Muscle layer of colon (tissue), 2 donors: Measurements from ENCODE around the gene ARSG.
"Not testable (repeated sequence)": the region's sequence is repeated elsewhere in the genome, so short reads cannot be mapped to it uniquely, and the experiment has no call there.

ENCODE experiments used
- H3K27ac ChIP-seq: one replicate; pipeline ENCODE4 v1.7.0; 2013; ENCODE audit warnings: low read depth, mild to moderate bottlenecking, low read length, moderate library complexity
- H3K27me3 ChIP-seq, 2 donors: one replicate each; pipeline ENCODE4 v1.7.0; 2013; ENCODE audit warnings: low read length in 2 of 2, mild to moderate bottlenecking in 2 of 2; ENCODE audit not compliant: insufficient read depth in 2 of 2, control insufficient read depth in 1 of 2
- H3K36me3 ChIP-seq: one replicate; pipeline ENCODE4 v1.7.0; 2013; ENCODE audit warnings: mild to moderate bottlenecking, low read length; ENCODE audit not compliant: insufficient read depth
- H3K4me1 ChIP-seq: one replicate; pipeline ENCODE4 v1.7.0; 2013; ENCODE audit warnings: mild to moderate bottlenecking, low read length; ENCODE audit not compliant: insufficient read depth
- H3K4me3 ChIP-seq, 2 donors: one replicate each; pipeline ENCODE4 v1.7.0; 2013; ENCODE audit warnings: low read length in 2 of 2, low read depth in 1 of 2, mild to moderate bottlenecking in 1 of 2, moderate library complexity in 1 of 2
- H3K9ac ChIP-seq: one replicate; pipeline ENCODE4 v1.7.0; 2013; ENCODE audit warnings: low read length
- H3K9me3 ChIP-seq: one replicate; pipeline ENCODE4 v1.7.0; 2013; ENCODE audit warnings: mild to moderate bottlenecking, low read length
- donor health status: abdominal sarcoma.
- donor health status: Adenocarcinoma of cecum.

The ARSG gene

DNA sequence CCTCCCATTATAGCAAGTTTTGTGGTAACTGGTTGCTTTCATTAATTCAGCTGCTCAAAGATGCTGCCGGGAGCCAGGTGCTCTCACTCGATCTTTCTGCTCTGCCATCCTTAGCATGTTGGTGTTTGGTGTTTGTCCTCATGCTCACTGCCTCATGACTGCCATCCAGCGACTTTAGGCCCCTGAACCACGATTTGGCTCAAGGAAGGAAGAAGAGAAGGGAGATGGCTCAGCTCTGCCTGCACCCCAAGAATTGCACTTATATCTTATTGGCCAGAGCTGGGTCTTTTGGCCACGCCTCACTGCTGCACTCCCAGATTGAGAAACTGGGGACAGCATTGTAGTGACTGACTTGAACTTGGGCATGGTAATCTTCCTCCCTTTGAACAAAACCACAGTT, 52.7 kb downstream of the ARSG start:
- H3K9me3 ChIP-seq = no peaks in the 10 kb centered on the region
- H3K9ac ChIP-seq = no peak overlapping the region
- H3K27me3 ChIP-seq = no peaks in the 10 kb centered on the region
- no peaks in the 10 kb centered on the region for H3K4me1 ChIP-seq
- H3K27ac ChIP-seq = no peak overlapping the region
- H3K36me3 ChIP-seq = no peaks in the 10 kb centered on the region
- H3K4me3 ChIP-seq = no peak overlapping the region

DNA sequence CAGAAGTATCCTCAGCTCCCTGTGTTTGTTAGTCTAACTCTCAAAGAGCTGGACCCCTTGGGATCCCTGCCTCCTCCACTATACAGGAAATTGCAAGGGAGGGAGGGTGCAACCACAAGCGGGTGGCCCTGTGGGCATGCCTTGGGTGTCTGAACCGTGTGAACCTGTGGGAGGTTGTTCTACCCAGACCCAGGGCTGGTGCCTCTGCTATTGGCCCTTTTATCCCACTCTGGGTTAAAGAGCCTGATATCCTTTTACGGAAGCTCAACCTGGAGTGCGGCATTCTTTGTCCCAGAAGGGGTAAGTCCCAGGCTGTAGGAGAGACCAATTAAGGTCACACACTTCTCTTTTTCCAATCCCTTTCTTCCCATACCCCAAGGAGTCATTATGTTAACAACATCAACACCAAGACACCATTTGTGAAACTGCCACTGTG, 53.4 kb downstream of the ARSG start:
- H3K4me3 ChIP-seq = no peak overlapping the region
- H3K27me3 ChIP-seq = no peaks in the 10 kb centered on the region
- H3K36me3 ChIP-seq = no peaks in the 10 kb centered on the region
- H3K4me1 ChIP-seq = no peaks in the 10 kb centered on the region
- no peak overlapping the region for H3K9ac ChIP-seq
- no peak overlapping the region for H3K27ac ChIP-seq
- H3K9me3 ChIP-seq = no peaks in the 10 kb centered on the region

GRCh38 chr17:68346448-68346847, 55.2 kb downstream of the ARSG start:
- no peak overlapping the region for H3K9ac ChIP-seq
- H3K36me3 ChIP-seq = no peaks in the 10 kb centered on the region
- no peak overlapping the region for H3K4me3 ChIP-seq
- H3K27ac ChIP-seq = no peak overlapping the region
- H3K9me3 ChIP-seq = no peaks in the 10 kb centered on the region
- H3K27me3 ChIP-seq = no peaks in the 10 kb centered on the region
- no peaks in the 10 kb centered on the region for H3K4me1 ChIP-seq

GRCh38 chr17:68347380-68347779, 56.1 kb downstream of the ARSG start:
- no peaks in the 10 kb centered on the region for H3K9me3 ChIP-seq
- H3K36me3 ChIP-seq = no peaks in the 10 kb centered on the region
- H3K4me3 ChIP-seq = no peak overlapping the region
- no peaks in the 10 kb centered on the region for H3K27me3 ChIP-seq
- no peak overlapping the region for H3K27ac ChIP-seq
- H3K4me1 ChIP-seq = no peaks in the 10 kb centered on the region
- no peak overlapping the region for H3K9ac ChIP-seq

DNA sequence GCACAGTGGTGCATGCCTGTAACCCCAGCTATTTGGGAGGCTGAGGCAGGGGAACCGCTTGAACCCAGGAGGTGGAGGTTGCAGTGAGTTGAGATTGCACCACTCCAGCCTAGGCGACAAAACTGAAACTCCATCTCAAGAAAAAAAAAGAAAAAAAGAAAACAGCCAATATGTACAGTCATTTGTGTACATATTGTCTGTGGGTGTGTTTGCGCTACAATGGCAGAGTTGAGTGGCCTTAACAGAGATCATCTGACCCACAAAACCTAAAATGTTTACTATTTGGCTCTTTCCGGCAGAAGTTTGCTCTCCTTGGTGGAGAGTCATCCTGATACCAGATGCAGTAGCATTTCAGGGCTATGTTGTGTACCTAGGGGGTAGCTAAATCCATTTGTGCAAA, 57.9 kb downstream of the ARSG start:
- Histone ChIP-seq H3K9ac (no peak overlapping the region), H3K27ac (no peak overlapping the region), H3K27me3 (no peaks in the 10 kb centered on the region), H3K4me3 (no peak overlapping the region), H3K36me3 (no peaks in the 10 kb centered on the region), H3K9me3 (no peaks in the 10 kb centered on the region), H3K4me1 (no peaks in the 10 kb centered on the region)

DNA sequence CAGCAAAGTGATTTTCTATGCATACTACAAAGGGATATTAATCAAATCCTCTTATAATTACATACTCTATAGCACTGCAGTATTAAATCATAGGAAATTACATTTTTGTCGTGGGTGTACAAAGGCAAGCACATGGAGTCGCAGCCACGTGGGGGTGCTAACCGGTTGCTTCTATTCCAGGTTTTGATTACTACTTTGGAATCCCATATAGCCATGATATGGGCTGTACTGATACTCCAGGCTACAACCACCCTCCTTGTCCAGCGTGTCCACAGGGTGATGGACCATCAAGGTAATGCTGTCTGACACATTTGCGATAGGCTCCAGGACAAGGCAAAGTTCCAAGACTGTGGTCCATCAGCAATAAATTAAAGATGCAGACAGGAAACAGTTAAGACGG, 60.1 kb downstream of the ARSG start:
- no peak overlapping the region for H3K4me3 ChIP-seq
- no peak overlapping the region for H3K9ac ChIP-seq
- H3K9me3 ChIP-seq = no peaks in the 10 kb centered on the region
- H3K4me1 ChIP-seq = no peaks in the 10 kb centered on the region
- no peaks in the 10 kb centered on the region for H3K27me3 ChIP-seq
- no peak overlapping the region for H3K27ac ChIP-seq
- no peaks in the 10 kb centered on the region for H3K36me3 ChIP-seq

- Histone ChIP-seq H3K9ac (no peak overlapping the region), H3K4me1 (no peaks in the 10 kb centered on the region), H3K27me3 (no peaks in the 10 kb centered on the region), H3K9me3 (no peaks in the 10 kb centered on the region), H3K4me3 (no peak overlapping the region), H3K36me3 (no peaks in the 10 kb centered on the region), H3K27ac (no peak overlapping the region)
Observed at GRCh38 chr17:68352041-68352440, 60.7 kb downstream of the ARSG start.

- H3K4me1 ChIP-seq, H3K27me3 ChIP-seq, H3K27ac ChIP-seq, H3K9me3 ChIP-seq, H3K4me3 ChIP-seq, H3K9ac ChIP-seq, H3K36me3 ChIP-seq: not testable (repeated sequence)
Observed at GRCh38 chr17:68352671-68353070, 61.4 kb downstream of the ARSG start.

DNA sequence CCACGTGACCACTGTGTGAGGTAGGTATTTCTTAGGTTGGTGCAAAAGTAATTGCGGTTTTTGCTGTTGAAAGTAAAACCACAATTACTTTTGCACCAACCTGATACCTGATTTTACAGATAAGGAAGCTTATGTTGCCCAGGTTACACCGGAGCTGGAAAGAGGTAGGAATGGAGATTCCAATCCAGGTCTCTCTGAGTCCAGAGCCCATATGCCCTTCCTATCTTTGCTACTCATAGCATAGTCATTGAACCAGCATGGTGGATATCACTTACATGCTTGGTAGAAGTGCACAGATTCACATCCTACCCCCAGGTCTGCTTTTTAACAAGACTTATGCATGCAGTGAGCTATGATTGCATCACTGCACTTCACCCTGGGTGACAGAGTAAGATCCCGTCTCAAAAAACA, 61.8 kb downstream of the ARSG start:
- no peaks in the 10 kb centered on the region for H3K9me3 ChIP-seq
- no peaks in the 10 kb centered on the region for H3K4me1 ChIP-seq
- no peaks in the 10 kb centered on the region for H3K27me3 ChIP-seq
- no peak overlapping the region for H3K4me3 ChIP-seq
- H3K36me3 ChIP-seq = no peaks in the 10 kb centered on the region
- no peak overlapping the region for H3K9ac ChIP-seq
- H3K27ac ChIP-seq = no peak overlapping the region

DNA sequence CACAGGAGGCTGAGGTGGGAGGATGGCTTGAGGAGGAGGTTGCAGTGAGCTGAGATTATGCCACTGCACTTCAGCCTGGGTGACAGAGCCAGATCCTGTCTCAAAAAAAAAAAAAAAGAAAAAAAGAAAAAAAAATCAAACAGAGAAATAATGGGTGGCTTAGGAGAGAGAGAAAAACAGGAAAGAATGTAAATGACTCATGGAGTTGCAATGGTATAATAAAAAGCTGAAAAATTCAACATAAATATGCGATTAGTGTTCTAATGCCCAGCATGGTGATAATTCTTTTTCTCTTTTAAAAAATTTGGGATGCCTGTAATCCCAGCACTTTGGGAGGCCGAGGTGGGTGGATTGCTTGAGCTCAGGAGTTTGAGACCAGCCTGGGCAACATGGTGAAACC, 63.0 kb downstream of the ARSG start:
- H3K9ac ChIP-seq, H3K9me3 ChIP-seq, H3K27ac ChIP-seq, H3K4me3 ChIP-seq, H3K27me3 ChIP-seq, H3K36me3 ChIP-seq, H3K4me1 ChIP-seq: not testable (repeated sequence)

DNA sequence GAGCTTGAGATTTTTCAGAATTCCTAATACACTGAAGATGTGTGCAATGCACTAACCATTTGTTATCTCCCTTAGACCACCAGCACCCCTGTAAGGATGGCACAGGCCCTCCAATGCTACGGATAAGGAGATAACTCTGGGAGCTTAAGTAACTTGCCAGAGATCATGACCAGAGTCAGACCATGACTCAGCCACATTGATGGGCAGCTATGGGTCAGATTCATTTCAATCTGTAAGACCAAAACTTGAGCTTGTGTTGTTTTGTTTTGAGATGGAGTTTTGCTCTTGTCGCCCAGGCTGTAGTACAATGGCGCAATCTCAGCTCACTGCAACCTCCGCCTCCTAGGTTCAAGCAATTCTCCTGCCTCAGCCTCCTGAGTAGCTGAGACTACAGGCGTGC, 63.8 kb downstream of the ARSG start:
- H3K27ac ChIP-seq, H3K4me1 ChIP-seq, H3K4me3 ChIP-seq, H3K27me3 ChIP-seq, H3K36me3 ChIP-seq, H3K9ac ChIP-seq, H3K9me3 ChIP-seq: not testable (repeated sequence)

GRCh38 chr17:68356520-68356919, 65.2 kb downstream of the ARSG start:
- no peaks in the 10 kb centered on the region for H3K27me3 ChIP-seq
- H3K4me3 ChIP-seq = no peak overlapping the region
- no peaks in the 10 kb centered on the region for H3K4me1 ChIP-seq
- H3K36me3 ChIP-seq = no peaks in the 10 kb centered on the region
- H3K27ac ChIP-seq = no peak overlapping the region
- no peak overlapping the region for H3K9ac ChIP-seq
- no peaks in the 10 kb centered on the region for H3K9me3 ChIP-seq
